Activated CD4-positive, alpha-beta T cell treated with anti-CD3 and anti-CD28 coated beads, Interleukin-2, amount 10 ng/mL, durations not matched to agents 7 days and 5 days (primary cell): ENCODE results near the gene JUND. TPM values are rescaled to one million over a fixed set of nuclear protein-coding genes. Genes with fewer than 3 reads are reported as not detected.

ENCODE experiments used
- CTCF ChIA-PET: fragments of 350-600 bp; sonication (Branson Sonifier 250); formaldehyde crosslinking; loops from one replicate; lab custom pipeline; 2021; ENCODE audit warnings: antibody characterized with exemption; lab: Charles Lee
- POLR2A ChIA-PET: fragments of 350-600 bp; sonication (Branson Sonifier 250); formaldehyde crosslinking; loops from one replicate; lab custom pipeline; 2021; ENCODE audit warnings: antibody characterized with exemption; lab: Charles Lee
- DNase-seq: peaks from one replicate; pipeline ENCODE4 v3.0.0-alpha.2; 2020
- H3K27ac Mint-ChIP-seq: one replicate; pipeline ENCODE4 v1.8.0; 2021; ENCODE audit warnings: mild to moderate bottlenecking, moderate library complexity, mixed read lengths
- H3K27me3 Mint-ChIP-seq: one replicate; pipeline ENCODE4 v1.8.0; 2021; ENCODE audit warnings: mixed read lengths
- H3K36me3 Mint-ChIP-seq: one replicate; pipeline ENCODE4 v1.8.0; 2021; ENCODE audit warnings: low read depth, mixed read lengths
- H3K4me1 Mint-ChIP-seq: one replicate; pipeline ENCODE4 v1.8.0; 2021; ENCODE audit warnings: mixed read lengths
- H3K4me3 Mint-ChIP-seq: one replicate; pipeline ENCODE4 v1.8.0; 2021; ENCODE audit warnings: mild to moderate bottlenecking, moderate library complexity, mixed read lengths
- H3K9me3 Mint-ChIP-seq: one replicate; pipeline ENCODE4 v1.8.0; 2021; ENCODE audit warnings: mixed read lengths
- total RNA-seq, 2 experiments: library from RNA; stranded (reverse); gene quantifications; one replicate each; pipeline ENCODE4 v1.2.3, GENCODE V29; 2021

Gene JUND
- total RNA-seq, 2 experiments from 2014 or later, result 343 to 347 TPM

- DNase-seq, result no peak
- Mint-ChIP-seq H3K9me3 (no peaks in the 10 kb centered on the region), H3K4me3 (peak overlapping the region; percentile 64), H3K4me1 (peaks cover 72% of the 10 kb centered on the region), H3K36me3 (peaks cover 41% of the 10 kb centered on the region), H3K27me3 (no peaks in the 10 kb centered on the region), H3K27ac (peak overlapping the region; percentile 97)
- ChIA-PET CTCF (interaction anchor here (0.6 to 13.8 kb wide), 6 partner anchors 9 to 97 kb away, joined by 3 to 229 read pairs (median 5); partner anchors contain the start of gene JUND), POLR2A (interaction anchor here (1.2 kb wide), 1 partner anchor 15 kb away, joined by 3 read pairs; no protein-coding TSS in a partner anchor)
These were observed 38.2 kb upstream of the JUND start for GRCh38 chr19:18319591-18320135.

- ChIA-PET CTCF (interaction anchor here (0.9 to 13.8 kb wide), 4 partner anchors 10 to 38 kb away, joined by 5 to 229 read pairs (median 10); partner anchors contain the start of gene JUND), POLR2A (interaction anchor here (0.7 to 5.2 kb wide), 2 partner anchors 38 to 100 kb away, joined by 4 to 37 read pairs; partner anchors contain the start of gene JUND)
- no peaks in the 10 kb centered on the region for H3K9me3 Mint-ChIP-seq
- H3K27ac Mint-ChIP-seq, result peak overlapping the region; percentile 97
- peak; percentile 66 for DNase-seq
- H3K36me3 Mint-ChIP-seq, result peaks cover 48% of the 10 kb centered on the region
- peak overlapping the region; percentile 64 for H3K4me3 Mint-ChIP-seq
- H3K4me1 Mint-ChIP-seq, result peaks cover 64% of the 10 kb centered on the region
- no peaks in the 10 kb centered on the region for H3K27me3 Mint-ChIP-seq
These were observed 36.8 kb upstream of the JUND start for GRCh38 chr19:18317961-18318800.

GRCh38 chr19:18313398-18313797 is 32.0 kb upstream of the JUND start:
- Mint-ChIP-seq H3K36me3 (peaks cover 37% of the 10 kb centered on the region), H3K4me3 (no peak overlapping the region)
- POLR2A ChIA-PET, result no interaction called here

GRCh38 chr19:18312092-18312534 is 30.7 kb upstream of the JUND start:
- H3K9me3 Mint-ChIP-seq, result no peaks in the 10 kb centered on the region
- no peak for DNase-seq
- H3K36me3 Mint-ChIP-seq, result peaks cover 39% of the 10 kb centered on the region
- no peak overlapping the region for H3K4me3 Mint-ChIP-seq
- H3K4me1 Mint-ChIP-seq, result peaks cover 38% of the 10 kb centered on the region
- ChIA-PET POLR2A (interaction anchor here (0.8 kb wide), 1 partner anchor 33 kb away, joined by 3 read pairs; no protein-coding TSS in a partner anchor), CTCF (interaction anchor here (13.8 kb wide), 1 partner anchor 32 kb away, joined by 229 read pairs; the partner anchor contains the start of gene JUND)
- no peaks in the 10 kb centered on the region for H3K27me3 Mint-ChIP-seq
- no peak overlapping the region for H3K27ac Mint-ChIP-seq

More at GRCh38 chr19:18313398-18313797, 32.0 kb upstream of the JUND start:
- H3K27me3 Mint-ChIP-seq, result no peaks in the 10 kb centered on the region
- DNase-seq, result no peak
- CTCF ChIA-PET, result interaction anchor here (1.1 to 13.8 kb wide), 3 partner anchors 21 to 34 kb away, joined by 3 to 229 read pairs (median 3); partner anchors contain the start of gene JUND
- H3K27ac Mint-ChIP-seq, result no peak overlapping the region
- H3K4me1 Mint-ChIP-seq, result peaks cover 41% of the 10 kb centered on the region
- H3K9me3 Mint-ChIP-seq, result no peaks in the 10 kb centered on the region

GRCh38 chr19:18311502-18312091 is 30.2 kb upstream of the JUND start:
- no peaks in the 10 kb centered on the region for H3K27me3 Mint-ChIP-seq
- no peak overlapping the region for H3K27ac Mint-ChIP-seq
- ChIA-PET POLR2A (no interaction called here), CTCF (interaction anchor here (1.9 to 13.8 kb wide), 2 partner anchors 11 to 32 kb away, joined by 8 to 229 read pairs; partner anchors contain the start of genes JUND and LSM4)
- H3K4me3 Mint-ChIP-seq, result no peak overlapping the region
- no peaks in the 10 kb centered on the region for H3K9me3 Mint-ChIP-seq
- H3K4me1 Mint-ChIP-seq, result peaks cover 43% of the 10 kb centered on the region
- DNase-seq, result no peak
- peaks cover 44% of the 10 kb centered on the region for H3K36me3 Mint-ChIP-seq

- H3K36me3 Mint-ChIP-seq, result peaks cover 50% of the 10 kb centered on the region
- no peak overlapping the region for H3K4me3 Mint-ChIP-seq
- no peak for DNase-seq
- ChIA-PET POLR2A (no interaction called here), CTCF (interaction anchor here (1.9 to 13.8 kb wide), 2 partner anchors 11 to 31 kb away, joined by 8 to 229 read pairs; partner anchors contain the start of genes JUND and LSM4)
- H3K27me3 Mint-ChIP-seq, result no peaks in the 10 kb centered on the region
- H3K27ac Mint-ChIP-seq, result peak overlapping the region; percentile 28
- H3K9me3 Mint-ChIP-seq, result no peaks in the 10 kb centered on the region
- H3K4me1 Mint-ChIP-seq, result peaks cover 44% of the 10 kb centered on the region
These were observed 29.5 kb upstream of the JUND start for GRCh38 chr19:18310966-18311365.

GRCh38 chr19:18310118-18310909 is 28.9 kb upstream of the JUND start:
- no peak overlapping the region for H3K4me3 Mint-ChIP-seq
- H3K9me3 Mint-ChIP-seq, result no peaks in the 10 kb centered on the region
- peaks cover 48% of the 10 kb centered on the region for H3K36me3 Mint-ChIP-seq
- H3K27ac Mint-ChIP-seq, result peak overlapping the region; percentile 28
- peaks cover 45% of the 10 kb centered on the region for H3K4me1 Mint-ChIP-seq
- ChIA-PET CTCF (interaction anchor here (0.6 to 13.8 kb wide), 3 partner anchors 12 to 31 kb away, joined by 3 to 229 read pairs (median 8); partner anchors contain the start of genes JUND and LSM4), POLR2A (no interaction called here)
- no peak for DNase-seq
- no peaks in the 10 kb centered on the region for H3K27me3 Mint-ChIP-seq

GRCh38 chr19:18309525-18310064 is 28.2 kb upstream of the JUND start:
- DNase-seq, result no peak
- CTCF ChIA-PET, result interaction anchor here (0.6 to 13.8 kb wide), 3 partner anchors 13 to 30 kb away, joined by 3 to 229 read pairs (median 8); partner anchors contain the start of genes JUND and LSM4
- no peaks in the 10 kb centered on the region for H3K9me3 Mint-ChIP-seq
- no peak overlapping the region for H3K4me3 Mint-ChIP-seq
- no peak overlapping the region for H3K27ac Mint-ChIP-seq
- POLR2A ChIA-PET, result no interaction called here
- H3K36me3 Mint-ChIP-seq, result peaks cover 52% of the 10 kb centered on the region
- H3K4me1 Mint-ChIP-seq, result peaks cover 49% of the 10 kb centered on the region
- no peaks in the 10 kb centered on the region for H3K27me3 Mint-ChIP-seq

- no peak for DNase-seq
- H3K4me1 Mint-ChIP-seq, result peaks cover 46% of the 10 kb centered on the region
- CTCF ChIA-PET, result interaction anchor here (0.7 to 1.1 kb wide), 4 partner anchors 13 to 30 kb away, joined by 3 to 4 read pairs (median 3); partner anchors contain the start of gene LSM4
- peaks cover 52% of the 10 kb centered on the region for H3K36me3 Mint-ChIP-seq
- no peak overlapping the region for H3K4me3 Mint-ChIP-seq
- H3K9me3 Mint-ChIP-seq, result no peaks in the 10 kb centered on the region
- POLR2A ChIA-PET, result no interaction called here
- no peaks in the 10 kb centered on the region for H3K27me3 Mint-ChIP-seq
- peak overlapping the region; percentile 46 for H3K27ac Mint-ChIP-seq
These were observed 27.5 kb upstream of the JUND start for GRCh38 chr19:18308948-18309325.

GRCh38 chr19:18308051-18308947 is 26.9 kb upstream of the JUND start:
- Mint-ChIP-seq H3K9me3 (no peaks in the 10 kb centered on the region), H3K36me3 (peaks cover 55% of the 10 kb centered on the region), H3K27me3 (no peaks in the 10 kb centered on the region), H3K4me3 (no peak overlapping the region), H3K27ac (no peak overlapping the region), H3K4me1 (peaks cover 48% of the 10 kb centered on the region)
- POLR2A ChIA-PET, result no interaction called here
- no peak for DNase-seq
- CTCF ChIA-PET, result interaction anchor here (0.7 to 1.1 kb wide), 5 partner anchors 13 to 29 kb away, joined by 3 to 4 read pairs (median 3); partner anchors contain the start of genes JUND and LSM4
